HG02840 (cell line): ENCODE data around the gene NOC4L.

ENCODE experiments used
- ATAC-seq: cut with Tn5 transposase; IDR thresholded peaks from one replicate; pipeline ENCODE4 v1.9.1; 2021; ENCODE audit warnings: mild to moderate bottlenecking, moderate library complexity, moderate number of reproducible peaks; ENCODE audit not compliant: unreplicated experiment, low FRiP score

NOC4L gene

GRCh38 chr12:132154941-132155770 lies 10.9 kb downstream of the NOC4L start:
- no peak for ATAC-seq

GRCh38 chr12:132155771-132156572 lies 11.7 kb downstream of the NOC4L start:
- no peak for ATAC-seq

DNA sequence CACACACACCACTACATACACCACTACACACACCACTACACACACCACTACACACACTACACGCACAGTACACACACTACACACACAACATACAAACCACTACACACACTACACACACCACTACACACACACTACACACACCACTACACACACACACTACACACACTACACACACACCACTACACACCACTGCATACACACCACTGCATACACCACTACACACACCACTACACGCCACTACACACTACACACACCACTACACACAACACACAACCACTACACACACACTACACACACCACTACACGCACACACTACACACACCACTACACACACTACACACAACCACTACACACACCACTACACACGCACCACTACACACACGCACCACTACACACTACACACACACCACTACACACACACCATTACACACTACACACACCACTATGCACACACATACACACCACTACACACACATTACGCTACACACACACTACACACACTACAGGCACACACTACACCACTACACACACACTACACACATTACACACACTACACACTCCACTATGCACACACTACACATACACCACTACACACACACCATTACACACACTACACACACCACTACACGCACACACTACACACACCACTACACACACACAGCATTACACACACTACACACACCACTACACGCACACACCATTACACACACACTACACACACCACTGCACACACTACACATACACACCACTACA lies 12.5 kb downstream of the NOC4L start:
- no peak for ATAC-seq

DNA sequence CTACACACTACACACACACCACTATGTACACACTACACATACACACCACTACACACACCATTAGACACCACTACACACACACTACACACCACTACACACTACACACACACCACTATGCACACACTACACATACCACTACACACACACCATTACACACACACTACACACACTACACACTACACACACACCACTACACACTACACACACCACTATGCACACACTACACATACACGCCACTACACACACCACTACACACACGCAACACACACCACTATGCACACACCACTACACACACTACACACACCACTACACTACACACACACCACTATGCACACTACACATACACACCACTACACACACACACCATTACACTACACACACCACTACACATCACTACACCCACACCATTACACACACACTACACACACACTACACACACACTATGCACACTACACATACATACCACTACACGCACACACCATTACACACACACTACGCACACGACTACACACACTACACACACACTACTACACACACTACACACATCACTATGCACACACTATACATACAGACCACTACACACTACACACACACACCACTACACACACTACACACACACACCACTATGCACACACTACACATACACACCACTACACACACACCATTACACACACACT lies 13.6 kb downstream of the NOC4L start:
- ATAC-seq, result no peak

DNA sequence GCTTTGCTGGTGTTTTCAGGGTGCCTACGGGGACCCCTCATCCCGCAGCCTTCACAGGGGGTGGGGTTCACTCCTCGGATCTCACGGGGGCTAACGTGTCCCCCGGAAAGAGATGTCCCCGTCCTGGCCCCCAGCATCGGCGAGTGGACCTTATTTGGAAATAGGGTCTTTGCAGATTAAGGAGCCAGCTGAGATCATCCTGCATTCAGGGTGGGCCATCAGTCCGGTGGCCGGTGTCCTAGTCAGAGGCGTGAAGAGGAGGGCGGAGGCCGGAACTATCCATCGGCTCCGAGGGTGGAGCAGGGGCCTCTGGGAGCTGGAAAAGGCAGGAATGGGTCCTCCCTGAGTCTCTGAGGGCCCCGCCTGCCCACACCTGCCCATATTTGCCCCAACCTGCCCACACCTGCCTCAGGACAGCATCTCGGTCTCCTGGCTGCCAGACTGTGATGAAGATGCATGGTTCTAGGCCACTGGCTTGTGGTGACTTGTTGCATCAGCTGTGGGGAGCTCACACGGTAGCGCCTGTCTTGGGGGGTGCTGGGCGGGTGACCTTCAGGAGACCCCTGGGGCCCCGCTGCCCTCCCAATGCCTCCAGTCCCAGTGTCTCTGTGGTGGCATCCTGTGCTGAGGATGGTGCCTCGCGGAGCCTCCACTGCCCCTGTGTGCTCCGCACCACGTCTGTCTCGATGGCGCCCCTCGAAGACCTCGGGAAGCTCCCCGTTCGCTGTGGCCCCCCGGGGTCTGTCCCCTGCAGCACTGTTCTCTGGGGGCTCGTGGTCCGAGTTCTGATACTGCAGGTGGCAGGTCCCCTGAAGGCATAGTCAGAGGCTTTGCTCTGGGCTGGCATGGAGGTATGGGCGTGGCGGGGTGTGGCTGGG lies 14.7 kb downstream of the NOC4L start:
- ATAC-seq, result no peak

GRCh38 chr12:132159555-132160003 lies 15.3 kb downstream of the NOC4L start:
- ATAC-seq, result no peak

- no peak for ATAC-seq
Measured at GRCh38 chr12:132160016-132160415, 15.8 kb downstream of the NOC4L start.

- ATAC-seq, result no peak
Measured at GRCh38 chr12:132160601-132161035, 16.4 kb downstream of the NOC4L start.

DNA sequence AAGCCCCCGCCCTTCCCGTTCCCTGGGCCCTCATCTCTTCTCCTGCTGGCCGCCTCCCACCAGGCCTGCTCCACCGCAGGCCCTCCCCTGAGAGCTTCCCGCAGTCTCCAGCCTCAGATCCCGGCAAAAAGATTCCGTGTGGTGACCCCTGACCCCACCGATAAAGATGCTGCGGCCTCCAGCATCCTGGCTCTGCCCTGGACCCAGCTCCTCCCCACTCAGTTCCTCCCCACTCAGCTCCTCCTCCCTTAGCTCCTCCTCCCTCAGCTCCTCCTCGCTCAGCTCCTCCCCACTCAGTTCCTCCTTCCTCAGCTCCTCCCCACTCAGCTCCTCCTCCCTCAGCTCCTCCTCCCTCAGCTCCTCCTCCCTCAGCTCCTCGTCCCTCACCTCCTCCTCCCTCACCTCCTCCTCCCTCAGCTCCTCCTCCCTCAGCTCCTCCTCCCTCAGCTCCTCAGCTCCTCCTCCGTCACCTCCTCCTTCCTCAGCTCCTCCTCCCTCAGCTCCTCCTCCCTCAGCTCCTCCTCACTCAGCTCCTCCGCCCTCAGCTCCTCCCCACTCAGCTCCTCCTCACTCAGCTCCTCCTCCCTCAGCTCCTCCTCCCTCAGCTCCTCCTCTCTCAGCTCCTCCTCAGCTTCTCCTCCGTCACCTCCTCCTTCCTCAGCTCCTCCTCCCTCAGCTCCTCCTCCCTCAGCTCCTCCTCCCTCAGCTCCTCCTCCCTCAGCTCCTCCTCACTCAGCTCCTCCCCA lies 17.0 kb downstream of the NOC4L start:
- ATAC-seq, result no peak

DNA sequence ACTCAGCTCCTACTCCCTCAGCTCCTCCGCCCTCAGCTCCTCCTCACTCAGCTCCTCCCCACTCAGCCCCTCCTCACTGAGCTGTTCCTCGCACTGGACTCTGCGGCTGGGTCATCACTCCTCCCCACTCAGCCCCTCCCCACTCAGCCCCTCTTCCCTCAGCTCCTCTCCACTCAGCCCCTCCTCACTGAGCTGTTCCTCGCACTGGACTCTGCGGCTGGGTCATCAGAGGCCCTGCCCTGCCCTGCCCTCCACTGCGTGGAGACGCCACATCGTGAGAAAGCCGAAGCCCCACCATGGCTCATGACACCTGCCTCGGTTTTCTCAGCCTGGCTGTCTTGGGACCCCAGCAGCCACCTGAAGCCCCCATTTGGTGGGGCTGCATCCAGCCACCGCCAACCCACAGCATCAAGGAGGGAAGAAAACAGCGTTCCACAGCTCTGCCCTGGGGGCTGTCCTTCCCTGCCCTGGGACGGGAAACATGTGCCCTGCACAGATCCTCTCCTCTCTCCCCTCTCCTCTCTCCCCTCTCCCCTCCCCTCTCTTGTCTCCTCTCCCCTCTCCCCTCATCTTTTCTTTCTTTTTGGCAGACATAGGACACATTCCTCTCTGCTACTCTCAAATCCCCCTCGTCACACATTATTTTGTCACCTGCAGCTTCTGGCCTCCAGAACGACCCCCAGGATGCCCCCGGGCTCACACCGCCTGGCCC lies 17.7 kb downstream of the NOC4L start:
- no peak for ATAC-seq

- no peak for ATAC-seq
Measured at GRCh38 chr12:132162508-132163031, 18.3 kb downstream of the NOC4L start.

GRCh38 chr12:132163041-132163910 lies 19.0 kb downstream of the NOC4L start:
- no peak for ATAC-seq

- ATAC-seq, result no peak
Measured at GRCh38 chr12:132163911-132164288, 19.6 kb downstream of the NOC4L start.

DNA sequence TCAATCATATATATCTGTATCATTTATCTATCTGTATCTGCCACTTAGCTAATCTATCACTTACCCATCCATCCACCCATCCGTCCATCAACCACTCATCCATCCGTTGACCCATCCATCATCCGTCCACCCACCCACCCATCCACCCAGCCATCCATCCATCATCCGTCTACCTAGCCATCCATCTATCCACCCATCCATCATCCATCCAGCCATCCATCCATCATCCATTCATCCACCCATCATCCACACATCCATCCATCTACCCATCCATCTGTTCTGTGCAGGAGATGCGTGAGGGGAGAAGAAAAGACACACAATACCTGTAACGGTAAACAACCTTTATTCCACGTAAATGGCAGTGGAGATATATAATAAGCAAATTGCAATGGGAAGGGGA lies 20.2 kb downstream of the NOC4L start:
- ATAC-seq, result no peak

GRCh38 chr12:132165584-132165983 lies 21.3 kb downstream of the NOC4L start:
- ATAC-seq, result no peak

DNA sequence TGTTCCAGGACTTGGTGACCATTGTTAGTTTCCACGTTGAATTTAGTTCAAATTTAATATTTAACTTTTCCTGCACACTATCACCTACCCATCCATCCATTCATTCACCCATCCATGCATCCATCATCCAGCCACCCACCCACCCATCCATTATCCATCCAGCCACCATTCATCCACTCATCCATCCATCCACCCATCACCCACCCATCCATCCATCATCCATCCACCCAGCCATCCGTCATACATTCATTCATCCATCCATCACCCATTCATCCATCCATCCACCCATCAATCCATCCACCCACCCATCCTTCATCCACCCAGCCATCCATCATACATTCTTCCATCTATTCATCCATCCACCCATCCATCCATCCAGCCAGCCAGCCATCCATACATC lies 21.8 kb downstream of the NOC4L start:
- no peak for ATAC-seq
